Spleen (tissue), 11 donors: ENCODE measurements around the gene TMEM43. TPM values are rescaled to one million over a fixed set of nuclear protein-coding genes. Genes with fewer than 3 reads are reported as not detected.
"Not testable (repeated sequence)": the region's sequence is repeated elsewhere in the genome, so short reads cannot be mapped to it uniquely, and the experiment has no call there.

Experiments used
- DNase-seq: peaks from one replicate; pipeline ENCODE4 v3.0.0-alpha.2; 2020
- H3K27ac ChIP-seq, 8 donors: fragments of 200-600 bp; sonication (generic) in 7 of 8; 1 replicate in 4 of 8; 2 replicates in 4 of 8; pipeline versions ENCODE4 v1.5.0 to v1.8.0; 2016 to 2021; ENCODE audit warnings: inconsistent platforms in 4 of 8, mild to moderate bottlenecking in 4 of 8, moderate library complexity in 1 of 8
- H3K27me3 ChIP-seq, 7 donors: fragments of 200-600 bp; sonication (generic) in 6 of 7; replicated peaks in 1 of 7; 1 replicate in 4 of 7; 2 replicates in 3 of 7; pipeline versions ENCODE4 v1.5.0 to v1.8.0; 2016 to 2021; ENCODE audit warnings: inconsistent platforms in 3 of 7, mild to moderate bottlenecking in 1 of 7
- H3K36me3 ChIP-seq, 6 donors: fragments of 200-600 bp; sonication (generic) in 5 of 6; 1 replicate in 4 of 6; 2 replicates in 2 of 6; pipeline versions ENCODE4 v1.5.0 to v1.8.0; 2016 to 2021; ENCODE audit warnings: inconsistent platforms in 2 of 6
- H3K4me1 ChIP-seq, 6 donors: fragments of 200-600 bp; sonication (generic) in 5 of 6; 1 replicate in 3 of 6; 2 replicates in 3 of 6; pipeline versions ENCODE4 v1.5.0 to v1.8.0; 2016 to 2021; ENCODE audit warnings: inconsistent platforms in 3 of 6
- H3K4me3 ChIP-seq, 8 donors: fragments of 200-600 bp; sonication (generic) in 7 of 8; 1 replicate in 4 of 8; 2 replicates in 4 of 8; pipeline versions ENCODE4 v1.5.0 to v1.8.0; 2016 to 2021; ENCODE audit warnings: inconsistent platforms in 4 of 8, mild to moderate bottlenecking in 4 of 8, moderate library complexity in 2 of 8
- H3K9me3 ChIP-seq, 8 donors: fragments of 200-600 bp; sonication (generic) in 7 of 8; 1 replicate in 4 of 8; 2 replicates in 4 of 8; pipeline versions ENCODE4 v1.5.0 to v1.8.0; 2016 to 2021; ENCODE audit warnings: inconsistent platforms in 4 of 8
- CTCF ChIP-seq, 11 experiments: fragments of 200-600 bp in 7 of 11; fragments of 450-650 bp in 4 of 11; sonication (generic) in 4 of 11; IDR thresholded peaks in 8 of 11; conservative IDR thresholded peaks in 3 of 11; 1 replicate in 7 of 11; 2 replicates in 4 of 11; pipeline versions ENCODE4 v1.4.0 to v1.8.0; 2016 to 2021; ENCODE audit warnings: antibody characterized with exemption in 11 of 11, inconsistent platforms in 4 of 11, mild to moderate bottlenecking in 1 of 11
- POLR2A ChIP-seq, 3 donors: fragments of 450-650 bp; IDR thresholded peaks; one replicate each; pipeline ENCODE4 v1.5.1; 2017; ENCODE audit warnings: antibody characterized with exemption in 3 of 3, mild to moderate bottlenecking in 1 of 3
- POLR2AphosphoS5 ChIP-seq, 3 donors: sonication (generic); formaldehyde crosslinking; IDR thresholded peaks; one replicate each; pipeline ENCODE4 v1.5.1; 2017; ENCODE audit warnings: antibody characterized with exemption in 3 of 3
- WGBS, 5 donors: extraction: QIAGEN DNeasy Blood & Tissue Kit in 3 of 5; methylation state at CpG; one replicate each; pipeline versions ENCODE4 v1.1.5 to v1.1.7; 2013 to 2018; 5-methylcytosine and 5-hydroxymethylcytosine counted together
- intact Hi-C: fragments of 100-400 bp; cut with DNase I; formaldehyde crosslinking; loops from one replicate; pipeline ENCODE4 v1.15.0; 2023; ENCODE audit warnings: low total_unique reads
- polyA plus RNA-seq, 3 donors: library from polyadenylated mRNA; stranded (reverse); fragments of 200-250 nt; gene quantifications; one replicate each; pipeline ENCODE4 v1.2.1, GENCODE V29; 2013
- total RNA-seq, 7 donors: library from RNA; depleted of rRNA in 3 of 7; stranded (reverse); fragments of >200 nt in 3 of 7; fragmentation: NEBNext Ultra II Directional in 4 of 7; extraction: Animal tissue kit (Norgen Biotek cat#: 25700) in 4 of 7; gene quantifications; one replicate each; pipeline versions ENCODE4 v1.1.0 to v1.2.1, GENCODE V29; 2016 to 2021
- donor health status: healthy with polysubstance abuse.
- donor health status: DM: no; HTN: no; CAD: no; lungs with moderate emphysema.
- donor health status: DM: no; HTN: no; CAD: no.
- donor health status: Bipolar disorder and iron deficiency.
- donor health status: healthy.
- donor health status: DM: no; HTN: no; CAD: no.
- donor health status: DM: yes; HTN: yes; CAD: no.

Gene TMEM43
- total and polyA plus RNA-seq, 10 donors, result 18.7 to 64.2 (median 44.5) TPM

GRCh38 chr3:14118400-14119381 lies 6.2 kb upstream of the TMEM43 start:
- intact Hi-C loops, result no loop called here
- no peak overlapping the region for H3K27ac ChIP-seq
- WGBS, 5 donors, result 65 to 79% (median 72%) methylated on average over 13 of the region's 13 CpGs

GRCh38 chr3:14119651-14120050 lies 5.2 kb upstream of the TMEM43 start:
- no peak for DNase-seq
- 69 to 91% (median 83%) methylated on average over 2 of the region's 2 CpGs for WGBS, 5 donors
- intact Hi-C loops, result loop anchor here (5.0 to 10.0 kb wide), 2 partner anchors 58 to 225 kb away; partner anchors contain the start of genes LSM3 and XPC
- TF ChIP-seq POLR2A (IDR thresholded peaks at IDR 0.05) (no peak), CTCF (IDR thresholded peaks at IDR 0.05 in 8 of 11, conservative IDR thresholded peaks at IDR 0.05 in 3 of 11) (no peak), POLR2AphosphoS5 (IDR thresholded peaks at IDR 0.05) (no peak)
- Histone ChIP-seq H3K4me1 (peaks cover 9 to 32% (median 20%) of the 10 kb centered on the region in 6 donors), H3K9me3 (no peaks in the 10 kb centered on the region), H3K36me3 (peaks cover 0 to 67% (median 23%) of the 10 kb centered on the region in 6 donors), H3K4me3 (no peak overlapping the region), H3K27ac (no peak overlapping the region), H3K27me3 (no peaks in the 10 kb centered on the region)

More at GRCh38 chr3:14118400-14119381, 6.2 kb upstream of the TMEM43 start:
- no peak for DNase-seq
- no peaks in the 10 kb centered on the region for H3K27me3 ChIP-seq
- TF ChIP-seq CTCF (IDR thresholded peaks at IDR 0.05 in 8 of 11, conservative IDR thresholded peaks at IDR 0.05 in 3 of 11), result no peak
- TF ChIP-seq POLR2A (IDR thresholded peaks at IDR 0.05), result no peak
- no peak for TF ChIP-seq POLR2AphosphoS5 (IDR thresholded peaks at IDR 0.05)
- peaks cover 6 to 27% (median 16%) of the 10 kb centered on the region in 6 donors for H3K4me1 ChIP-seq
- H3K36me3 ChIP-seq, result peaks cover 0 to 76% (median 30%) of the 10 kb centered on the region in 6 donors
- no peak overlapping the region for H3K4me3 ChIP-seq
- H3K9me3 ChIP-seq, result no peaks in the 10 kb centered on the region

GRCh38 chr3:14120111-14120920 lies 4.5 kb upstream of the TMEM43 start:
- peaks cover 9 to 34% (median 20%) of the 10 kb centered on the region in 6 donors for H3K4me1 ChIP-seq
- intact Hi-C loops, result loop anchor here (5.0 to 10.0 kb wide), 2 partner anchors 57 to 226 kb away; partner anchors contain the start of genes LSM3 and XPC
- no peak for DNase-seq
- no peaks in the 10 kb centered on the region for H3K27me3 ChIP-seq
- no peak overlapping the region for H3K4me3 ChIP-seq
- TF ChIP-seq POLR2A (IDR thresholded peaks at IDR 0.05) (no peak), POLR2AphosphoS5 (IDR thresholded peaks at IDR 0.05) (no peak), CTCF (IDR thresholded peaks at IDR 0.05 in 8 of 11, conservative IDR thresholded peaks at IDR 0.05 in 3 of 11) (no peak)
- 92 to 97% (median 93%) methylated on average over 11 of the region's 11 CpGs for WGBS, 5 donors
- no peaks in the 10 kb centered on the region for H3K9me3 ChIP-seq
- H3K27ac ChIP-seq, result no peak overlapping the region
- peaks cover 0 to 60% (median 16%) of the 10 kb centered on the region in 6 donors for H3K36me3 ChIP-seq

- DNase-seq, H3K9me3 ChIP-seq, H3K4me3 ChIP-seq, H3K27me3 ChIP-seq, H3K27ac ChIP-seq: not testable (repeated sequence)
- Histone ChIP-seq H3K4me1 (peaks cover 13 to 41% (median 26%) of the 10 kb centered on the region in 6 donors), H3K36me3 (peaks cover 0 to 53% (median 9%) of the 10 kb centered on the region in 6 donors)
- 89 to 100% (median 94%) methylated on average over 2 of the region's 2 CpGs for WGBS, 5 donors
- intact Hi-C loops, result loop anchor here (5.0 to 10.0 kb wide), 2 partner anchors 56 to 226 kb away; partner anchors contain the start of genes LSM3 and XPC
These were observed 3.9 kb upstream of the TMEM43 start for GRCh38 chr3:14120921-14121448.
